GM12874 (cell line): Measurements from ENCODE around the gene CCL1.

ENCODE experiments used
- TF ChIP-seq, protein P1 (sequence below): IDR thresholded peaks from 2 replicates; pipeline ENCODE4 v1.5.1; 2011; ENCODE audit warnings: low read depth, mild to moderate bottlenecking, control low read depth, low read length, moderate library complexity; ENCODE audit not compliant: insufficient read depth

CCL1 gene, protein sequence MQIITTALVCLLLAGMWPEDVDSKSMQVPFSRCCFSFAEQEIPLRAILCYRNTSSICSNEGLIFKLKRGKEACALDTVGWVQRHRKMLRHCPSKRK

DNA sequence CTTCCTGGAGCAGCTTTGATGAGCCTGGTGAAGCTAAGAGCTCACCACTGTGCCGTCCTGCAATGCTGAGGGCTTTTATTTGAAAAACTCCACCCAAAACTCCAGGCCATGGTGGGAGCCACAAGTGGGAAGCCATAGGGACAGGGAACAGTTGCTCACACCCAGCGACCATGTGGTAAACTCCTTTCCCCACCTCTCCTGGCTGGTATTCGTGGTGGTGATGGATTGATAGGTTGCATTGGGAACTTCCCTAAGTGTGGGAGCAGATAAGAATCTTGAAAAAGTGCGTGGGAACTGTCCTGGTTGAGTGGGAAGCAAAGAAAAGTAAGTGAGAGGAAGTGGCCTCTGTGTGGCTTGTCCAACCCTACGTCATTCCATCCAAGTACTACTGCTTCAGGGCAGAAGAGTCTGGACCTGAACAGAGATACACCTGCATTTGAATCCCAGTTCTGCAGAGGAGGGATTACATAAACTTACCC, at the start of gene CCL1:
TSS of gene CCL1 (minus strand) at position 51 of the 479 bp plus-strand sequence. CDS start 72 bp downstream, outside the sequence.
- TF ChIP-seq, protein P1, sequence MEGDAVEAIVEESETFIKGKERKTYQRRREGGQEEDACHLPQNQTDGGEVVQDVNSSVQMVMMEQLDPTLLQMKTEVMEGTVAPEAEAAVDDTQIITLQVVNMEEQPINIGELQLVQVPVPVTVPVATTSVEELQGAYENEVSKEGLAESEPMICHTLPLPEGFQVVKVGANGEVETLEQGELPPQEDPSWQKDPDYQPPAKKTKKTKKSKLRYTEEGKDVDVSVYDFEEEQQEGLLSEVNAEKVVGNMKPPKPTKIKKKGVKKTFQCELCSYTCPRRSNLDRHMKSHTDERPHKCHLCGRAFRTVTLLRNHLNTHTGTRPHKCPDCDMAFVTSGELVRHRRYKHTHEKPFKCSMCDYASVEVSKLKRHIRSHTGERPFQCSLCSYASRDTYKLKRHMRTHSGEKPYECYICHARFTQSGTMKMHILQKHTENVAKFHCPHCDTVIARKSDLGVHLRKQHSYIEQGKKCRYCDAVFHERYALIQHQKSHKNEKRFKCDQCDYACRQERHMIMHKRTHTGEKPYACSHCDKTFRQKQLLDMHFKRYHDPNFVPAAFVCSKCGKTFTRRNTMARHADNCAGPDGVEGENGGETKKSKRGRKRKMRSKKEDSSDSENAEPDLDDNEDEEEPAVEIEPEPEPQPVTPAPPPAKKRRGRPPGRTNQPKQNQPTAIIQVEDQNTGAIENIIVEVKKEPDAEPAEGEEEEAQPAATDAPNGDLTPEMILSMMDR: no peak

DNA sequence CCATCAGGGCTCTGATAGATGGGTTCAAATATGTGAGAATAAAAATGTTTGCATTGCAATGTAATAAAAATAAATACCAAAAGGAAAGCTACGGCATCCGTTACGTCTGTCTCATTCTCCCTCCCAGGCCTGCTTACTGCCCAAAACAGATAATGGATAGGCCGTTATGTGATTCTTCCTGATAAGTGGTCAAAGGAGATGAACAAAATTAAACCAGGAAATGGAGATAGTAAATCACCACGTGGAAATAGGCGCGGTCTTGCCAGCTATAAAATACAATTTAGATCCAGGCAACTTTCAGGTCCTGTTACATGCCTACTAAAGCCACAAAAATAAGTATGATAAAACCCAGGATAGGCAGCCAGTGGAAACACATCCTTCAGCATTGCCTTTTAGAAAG, 49.5 kb upstream of the CCL1 start:
- TF ChIP-seq, protein P1: no peak

DNA sequence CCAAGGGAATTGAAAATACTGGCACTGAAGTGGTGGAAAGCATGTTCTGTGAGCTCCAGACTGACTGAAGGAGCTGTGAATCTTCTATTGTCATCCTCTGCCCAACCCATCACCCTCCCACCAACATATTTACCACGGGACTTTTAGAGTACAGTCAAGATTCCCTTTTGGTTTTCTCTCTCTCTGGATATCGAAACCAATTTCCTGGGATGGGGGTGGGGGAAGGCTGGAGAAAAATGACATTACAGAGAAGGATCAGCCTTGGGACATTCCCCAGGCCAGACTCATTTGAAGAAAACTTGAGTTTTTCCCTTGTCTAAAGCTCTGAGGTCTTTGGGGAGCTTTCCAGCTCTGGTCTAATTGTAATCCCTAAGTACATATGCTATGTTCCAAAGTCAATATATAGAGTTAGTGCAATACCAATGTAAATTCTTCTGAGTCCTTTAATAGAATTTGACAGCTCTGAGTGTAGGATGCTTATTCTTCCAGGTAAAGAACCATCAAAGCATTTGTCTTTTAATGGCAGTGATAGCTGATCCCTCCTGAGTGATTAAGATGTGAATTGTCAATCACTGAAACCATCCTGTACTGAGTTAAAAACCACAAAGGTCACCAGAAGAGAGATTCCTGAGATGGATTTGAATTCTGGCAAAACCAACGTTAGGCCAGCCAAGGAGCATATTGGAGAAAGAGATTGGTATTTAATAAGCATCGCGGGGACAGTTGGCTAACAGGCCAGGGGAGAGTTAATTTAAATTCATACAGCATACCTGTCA, 48.8 kb upstream of the CCL1 start:
- TF ChIP-seq, protein P1: no peak

DNA sequence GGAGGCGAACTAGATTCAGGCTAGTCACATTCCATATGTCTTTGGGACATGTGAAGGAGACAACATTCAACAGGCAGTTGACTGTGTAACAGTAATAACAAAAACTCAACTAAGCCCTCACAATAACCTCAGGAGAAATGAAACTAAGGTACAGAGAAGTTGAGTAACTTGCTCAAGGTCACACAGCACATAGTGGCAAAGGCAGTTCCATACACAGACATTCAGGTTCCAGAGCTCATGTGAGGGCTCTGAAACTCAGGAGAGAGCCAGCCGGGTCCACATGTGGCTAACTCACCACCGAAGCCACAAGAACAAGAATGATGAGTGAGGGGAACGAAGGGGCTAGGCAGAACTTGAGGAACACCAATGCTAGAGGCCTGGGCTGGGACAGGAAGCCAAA, 46.3 kb upstream of the CCL1 start:
- TF ChIP-seq, protein P1: no peak

DNA sequence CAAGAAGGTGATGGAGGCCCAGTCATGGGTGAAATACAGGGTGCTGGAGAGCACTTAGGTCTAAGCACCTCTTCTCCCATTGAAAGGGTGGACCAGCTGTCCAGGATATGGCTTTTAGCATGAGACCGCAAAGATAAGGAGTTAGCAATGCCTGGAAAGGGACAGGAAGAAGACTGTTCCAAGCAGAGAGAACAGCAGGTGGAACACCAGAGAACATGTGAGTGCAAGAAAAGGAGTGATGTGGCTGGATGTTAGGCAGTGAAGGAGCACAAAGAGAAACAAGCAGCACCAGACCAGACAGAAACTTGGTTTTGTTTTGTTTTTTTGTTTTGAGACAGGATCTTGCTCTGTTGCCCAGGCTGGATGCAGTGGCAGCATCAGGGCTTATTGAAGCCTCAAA, 45.4 kb upstream of the CCL1 start:
- TF ChIP-seq, protein P1: no peak

DNA sequence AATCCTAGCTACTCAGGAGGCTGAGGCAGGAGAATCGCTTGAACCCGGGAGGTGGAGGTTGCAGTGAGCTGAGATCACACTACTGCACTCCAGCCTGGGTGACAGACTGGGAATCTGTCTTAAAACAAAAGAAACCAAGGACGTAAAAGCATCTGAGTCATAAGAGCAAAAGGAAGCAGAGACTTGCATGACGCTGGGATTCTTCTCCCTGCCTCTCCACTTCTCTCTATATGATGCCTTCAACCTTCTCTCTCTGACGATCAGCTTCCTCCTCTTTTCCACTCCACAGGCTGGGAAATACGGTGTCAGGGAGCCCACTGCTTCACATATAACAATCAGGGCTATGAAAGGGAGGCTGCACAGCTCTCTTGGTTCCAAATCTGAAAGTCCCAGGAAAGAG, 43.2 kb upstream of the CCL1 start:
- TF ChIP-seq, protein P1: no peak

DNA sequence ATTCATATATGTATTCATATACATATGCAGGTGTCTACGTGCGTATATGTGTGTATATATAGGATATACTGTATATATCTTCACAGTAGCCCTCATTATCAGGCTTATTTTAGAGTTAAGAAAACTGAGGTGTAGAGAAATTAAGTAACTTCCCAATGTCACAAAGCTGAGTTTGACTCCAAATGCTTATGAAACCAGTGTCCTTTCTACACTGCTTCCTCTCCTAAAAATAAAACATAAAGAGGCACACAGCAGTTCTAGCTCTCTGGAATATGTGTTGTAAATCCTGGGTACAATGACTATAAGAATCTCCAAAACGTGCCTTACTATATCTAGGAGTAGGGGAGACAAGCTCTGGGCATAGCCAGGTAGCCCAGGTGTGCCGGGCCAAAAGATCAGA, 40.0 kb upstream of the CCL1 start:
- TF ChIP-seq, protein P1: no peak
